Mucosa of rectum (tissue), 2 donors: Measurements from ENCODE around the gene COL4A2.

Experiments
- H3K27ac ChIP-seq, 2 donors: one replicate each; pipeline ENCODE4 v1.7.0; 2013; ENCODE audit warnings: inconsistent platforms in 2 of 2, low read depth in 2 of 2, low read length in 2 of 2
- H3K27me3 ChIP-seq, 2 donors: one replicate each; pipeline ENCODE4 v1.7.0; 2013; ENCODE audit warnings: low read length in 2 of 2; ENCODE audit not compliant: control insufficient read depth in 2 of 2, insufficient read depth in 2 of 2
- H3K36me3 ChIP-seq, 2 donors: one replicate each; pipeline ENCODE4 v1.7.0; 2013; ENCODE audit warnings: low read length in 2 of 2; ENCODE audit not compliant: control insufficient read depth in 2 of 2, insufficient read depth in 2 of 2
- H3K4me1 ChIP-seq, 2 donors: one replicate each; pipeline ENCODE4 v1.7.0; 2013; ENCODE audit warnings: low read length in 2 of 2, mild to moderate bottlenecking in 1 of 2; ENCODE audit not compliant: control insufficient read depth in 2 of 2, insufficient read depth in 2 of 2
- H3K4me3 ChIP-seq, 2 donors: one replicate each; pipeline ENCODE4 v1.7.0; 2013; ENCODE audit warnings: low read length in 2 of 2
- H3K9ac ChIP-seq, 2 donors: one replicate each; pipeline ENCODE4 v1.7.0; 2013; ENCODE audit warnings: low read length in 2 of 2, low read depth in 1 of 2, mild to moderate bottlenecking in 1 of 2
- H3K9me3 ChIP-seq, 2 donors: one replicate each; pipeline ENCODE4 v1.7.0; 2013; ENCODE audit warnings: low read length in 2 of 2; ENCODE audit not compliant: control insufficient read depth in 2 of 2
- donor health status: healthy.
- donor health status: Normal muscosa, but diverticular disease.

COL4A2 gene

GRCh38 chr13:110458017-110458416 lies 150.9 kb downstream of the COL4A2 start:
- no peaks in the 10 kb centered on the region for H3K9me3 ChIP-seq
- H3K9ac ChIP-seq, result no peak overlapping the region
- no peak overlapping the region for H3K27ac ChIP-seq
- peaks cover 0 to 5% of the 10 kb centered on the region in 2 donors for H3K36me3 ChIP-seq
- no peaks in the 10 kb centered on the region for H3K27me3 ChIP-seq
- H3K4me3 ChIP-seq, result no peak overlapping the region
- no peaks in the 10 kb centered on the region for H3K4me1 ChIP-seq

GRCh38 chr13:110458594-110459365 lies 151.7 kb downstream of the COL4A2 start:
- Histone ChIP-seq H3K9me3 (no peaks in the 10 kb centered on the region), H3K4me1 (no peaks in the 10 kb centered on the region), H3K36me3 (peaks cover 0 to 6% of the 10 kb centered on the region in 2 donors), H3K27me3 (no peaks in the 10 kb centered on the region), H3K9ac (no peak overlapping the region), H3K27ac (no peak overlapping the region), H3K4me3 (no peak overlapping the region)

- Histone ChIP-seq H3K9me3 (no peaks in the 10 kb centered on the region), H3K4me1 (no peaks in the 10 kb centered on the region), H3K9ac (no peak overlapping the region), H3K36me3 (peaks cover 0 to 6% of the 10 kb centered on the region in 2 donors), H3K4me3 (no peak overlapping the region), H3K27ac (no peak overlapping the region), H3K27me3 (no peaks in the 10 kb centered on the region)
Measured at GRCh38 chr13:110462091-110462490, 155.0 kb downstream of the COL4A2 start.

GRCh38 chr13:110463156-110463555 lies 156.1 kb downstream of the COL4A2 start:
- Histone ChIP-seq H3K27ac (no peak overlapping the region), H3K36me3 (peaks cover 0 to 6% of the 10 kb centered on the region in 2 donors), H3K4me1 (no peaks in the 10 kb centered on the region), H3K9me3 (no peaks in the 10 kb centered on the region), H3K27me3 (no peaks in the 10 kb centered on the region), H3K4me3 (no peak overlapping the region), H3K9ac (no peak overlapping the region)

GRCh38 chr13:110463871-110464510 lies 156.9 kb downstream of the COL4A2 start:
- no peak overlapping the region for H3K27ac ChIP-seq
- H3K9me3 ChIP-seq, result no peaks in the 10 kb centered on the region
- H3K9ac ChIP-seq, result no peak overlapping the region
- H3K27me3 ChIP-seq, result no peaks in the 10 kb centered on the region
- no peak overlapping the region for H3K4me3 ChIP-seq
- no peaks in the 10 kb centered on the region for H3K4me1 ChIP-seq
- H3K36me3 ChIP-seq, result peaks cover 0 to 6% of the 10 kb centered on the region in 2 donors

- no peak overlapping the region for H3K9ac ChIP-seq
- peaks cover 0 to 6% of the 10 kb centered on the region in 2 donors for H3K36me3 ChIP-seq
- H3K27me3 ChIP-seq, result no peaks in the 10 kb centered on the region
- no peak overlapping the region for H3K4me3 ChIP-seq
- no peaks in the 10 kb centered on the region for H3K9me3 ChIP-seq
- no peaks in the 10 kb centered on the region for H3K4me1 ChIP-seq
- no peak overlapping the region for H3K27ac ChIP-seq
Measured at GRCh38 chr13:110464556-110465333, 157.7 kb downstream of the COL4A2 start.

- no peaks in the 10 kb centered on the region for H3K4me1 ChIP-seq
- no peaks in the 10 kb centered on the region for H3K27me3 ChIP-seq
- peaks cover 0 to 6% of the 10 kb centered on the region in 2 donors for H3K36me3 ChIP-seq
- H3K9me3 ChIP-seq, result no peaks in the 10 kb centered on the region
- H3K9ac ChIP-seq, result no peak overlapping the region
- no peak overlapping the region for H3K27ac ChIP-seq
- no peak overlapping the region for H3K4me3 ChIP-seq
Measured at GRCh38 chr13:110465696-110466095, 158.6 kb downstream of the COL4A2 start.

- Histone ChIP-seq H3K4me3 (no peak overlapping the region), H3K9ac (no peak overlapping the region), H3K4me1 (no peaks in the 10 kb centered on the region), H3K9me3 (no peaks in the 10 kb centered on the region), H3K36me3 (peaks cover 0 to 6% of the 10 kb centered on the region in 2 donors), H3K27me3 (no peaks in the 10 kb centered on the region), H3K27ac (no peak overlapping the region)
Measured at GRCh38 chr13:110466266-110466915, 159.3 kb downstream of the COL4A2 start.

- Histone ChIP-seq H3K27ac (no peak overlapping the region), H3K9me3 (no peaks in the 10 kb centered on the region), H3K27me3 (no peaks in the 10 kb centered on the region), H3K4me3 (no peak overlapping the region), H3K36me3 (peaks cover 0 to 2% of the 10 kb centered on the region in 2 donors), H3K4me1 (peaks cover 0 to 3% of the 10 kb centered on the region in 2 donors), H3K9ac (no peak overlapping the region)
Measured at GRCh38 chr13:110467516-110468110, 160.5 kb downstream of the COL4A2 start.
